Tibial nerve (tissue), 4 donors: ENCODE results near the gene PEF1. TPM values are rescaled to one million over a fixed set of nuclear protein-coding genes. Genes with fewer than 3 reads are reported as not detected.

Experiments
- DNase-seq, 2 donors: peaks; one replicate each; pipeline ENCODE4 v3.0.0-alpha.2; 2019; ENCODE audit warnings: low spot score in 2 of 2
- H3K27ac ChIP-seq, 4 donors: fragments of 200-600 bp; sonication (generic) in 3 of 4; one replicate each; pipeline ENCODE4 v1.5.1; 2017 to 2019; ENCODE audit warnings: mild to moderate bottlenecking in 1 of 4
- H3K27me3 ChIP-seq, 2 donors: fragments of 200-600 bp; sonication (generic) in 1 of 2; one replicate each; pipeline versions ENCODE4 v1.5.1 to v1.6.0; 2017 to 2019
- H3K36me3 ChIP-seq, 3 donors: fragments of 200-600 bp; sonication (generic); one replicate each; pipeline ENCODE4 v1.5.1; 2018 to 2019
- H3K4me1 ChIP-seq, 4 donors: fragments of 200-600 bp; sonication (generic) in 3 of 4; one replicate each; pipeline ENCODE4 v1.5.1; 2017 to 2019
- H3K4me3 ChIP-seq, 4 donors: fragments of 200-600 bp; sonication (generic) in 3 of 4; one replicate each; pipeline ENCODE4 v1.5.1; 2017 to 2019; ENCODE audit warnings: mild to moderate bottlenecking in 1 of 4, moderate library complexity in 1 of 4
- H3K9me3 ChIP-seq, 4 donors: fragments of 200-600 bp; sonication (generic) in 3 of 4; one replicate each; pipeline ENCODE4 v1.5.1; 2017 to 2019
- EP300 ChIP-seq, 2 donors: sonication (generic); formaldehyde crosslinking; IDR thresholded peaks; one replicate each; pipeline ENCODE4 v1.6.1; 2017; ENCODE audit warnings: antibody characterized with exemption in 2 of 2, mild to moderate bottlenecking in 1 of 2
- POLR2A ChIP-seq, 2 donors: fragments of 450-650 bp; IDR thresholded peaks; one replicate each; pipeline ENCODE4 v1.6.1; 2017; ENCODE audit warnings: antibody characterized with exemption in 2 of 2, mild to moderate bottlenecking in 2 of 2, moderate library complexity in 2 of 2
- WGBS, 2 donors: methylation state at CpG; one replicate each; pipeline ENCODE4 v1.1.5; 2018; 5-methylcytosine and 5-hydroxymethylcytosine counted together
- total RNA-seq, 4 donors: library from RNA; depleted of rRNA; stranded (reverse); fragments of >200 nt; gene quantifications; one replicate each; pipeline ENCODE4 v1.1.0, GENCODE V29; 2016
- TF ChIP-seq, protein P1 (sequence below), 5 experiments: fragments of 200-600 bp in 3 of 5; fragments of 450-650 bp in 2 of 5; sonication (generic) in 3 of 5; IDR thresholded peaks; one replicate each; pipeline ENCODE4 v1.5.1; 2016 to 2019; ENCODE audit warnings: antibody characterized with exemption in 5 of 5, mild to moderate bottlenecking in 3 of 5, moderate library complexity in 2 of 5

PEF1 gene, protein sequence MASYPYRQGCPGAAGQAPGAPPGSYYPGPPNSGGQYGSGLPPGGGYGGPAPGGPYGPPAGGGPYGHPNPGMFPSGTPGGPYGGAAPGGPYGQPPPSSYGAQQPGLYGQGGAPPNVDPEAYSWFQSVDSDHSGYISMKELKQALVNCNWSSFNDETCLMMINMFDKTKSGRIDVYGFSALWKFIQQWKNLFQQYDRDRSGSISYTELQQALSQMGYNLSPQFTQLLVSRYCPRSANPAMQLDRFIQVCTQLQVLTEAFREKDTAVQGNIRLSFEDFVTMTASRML
- 100 to 1,000 TPM in 1 of 4 donors, 10 to 100 TPM in 3; 62.5 to 108 (median 89.7) TPM for total RNA-seq

DNA sequence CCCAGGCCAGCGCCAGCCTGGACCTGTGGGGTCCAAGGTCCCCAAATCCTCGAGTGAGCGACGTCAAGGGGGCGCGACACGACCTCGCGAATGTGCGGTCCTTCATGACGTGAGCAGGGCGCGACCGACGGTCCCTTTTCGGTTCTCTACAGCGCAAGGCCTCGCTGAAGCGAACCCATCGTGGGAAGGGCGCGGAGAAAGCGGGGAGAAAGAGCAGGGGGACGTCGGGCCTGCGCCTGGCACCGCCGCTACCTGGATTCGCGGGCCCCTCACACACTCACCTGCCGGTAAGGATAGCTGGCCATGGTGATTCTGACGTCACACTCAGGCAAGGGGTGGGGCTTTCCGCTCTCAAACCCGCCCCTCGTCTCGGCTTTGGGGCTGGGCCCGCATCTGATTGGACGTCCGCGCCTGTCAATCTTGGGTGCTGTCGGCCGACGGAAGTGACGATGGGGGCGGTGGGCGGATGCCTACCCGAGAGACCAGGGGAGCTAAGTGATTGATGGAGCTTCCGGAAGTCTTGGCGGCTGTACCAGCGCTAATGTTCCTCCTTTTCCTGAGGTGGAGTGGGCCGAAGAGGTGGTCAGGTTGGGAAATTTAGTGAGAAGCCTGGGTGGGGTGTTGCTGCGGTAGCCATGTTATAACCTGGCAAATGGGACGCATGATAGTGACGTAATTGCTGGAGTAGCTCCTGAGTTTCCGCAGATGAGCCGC is at the start of gene PEF1:
Gene PEF1 (minus strand): TSS at position 317 of the 714 bp plus-strand sequence. CDS start 12 bp downstream, at position 305.
- Histone ChIP-seq H3K9me3 (no peaks in the 10 kb centered on the region), H3K4me3 (peak within 1 kb of the TSS; percentile 80 to 93 (median 84)), H3K36me3 (no peaks in the 10 kb centered on the region), H3K4me1 (peaks cover 0 to 79% (median 19%) of the 10 kb centered on the region in 4 donors), H3K27me3 (no peaks in the 10 kb centered on the region), H3K27ac (peak within 1 kb of the TSS; percentile 96 to 98 (median 97))
- TF ChIP-seq, protein P1, sequence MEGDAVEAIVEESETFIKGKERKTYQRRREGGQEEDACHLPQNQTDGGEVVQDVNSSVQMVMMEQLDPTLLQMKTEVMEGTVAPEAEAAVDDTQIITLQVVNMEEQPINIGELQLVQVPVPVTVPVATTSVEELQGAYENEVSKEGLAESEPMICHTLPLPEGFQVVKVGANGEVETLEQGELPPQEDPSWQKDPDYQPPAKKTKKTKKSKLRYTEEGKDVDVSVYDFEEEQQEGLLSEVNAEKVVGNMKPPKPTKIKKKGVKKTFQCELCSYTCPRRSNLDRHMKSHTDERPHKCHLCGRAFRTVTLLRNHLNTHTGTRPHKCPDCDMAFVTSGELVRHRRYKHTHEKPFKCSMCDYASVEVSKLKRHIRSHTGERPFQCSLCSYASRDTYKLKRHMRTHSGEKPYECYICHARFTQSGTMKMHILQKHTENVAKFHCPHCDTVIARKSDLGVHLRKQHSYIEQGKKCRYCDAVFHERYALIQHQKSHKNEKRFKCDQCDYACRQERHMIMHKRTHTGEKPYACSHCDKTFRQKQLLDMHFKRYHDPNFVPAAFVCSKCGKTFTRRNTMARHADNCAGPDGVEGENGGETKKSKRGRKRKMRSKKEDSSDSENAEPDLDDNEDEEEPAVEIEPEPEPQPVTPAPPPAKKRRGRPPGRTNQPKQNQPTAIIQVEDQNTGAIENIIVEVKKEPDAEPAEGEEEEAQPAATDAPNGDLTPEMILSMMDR (IDR thresholded peaks at IDR 0.05): peak in 1 of 5 experiments; percentile 28
- TF ChIP-seq EP300 (IDR thresholded peaks at IDR 0.05) (peak; percentile 83 to 93), POLR2A (IDR thresholded peaks at IDR 0.05) (peak in 1 of 2 donors; percentile 84)
- 0 to 1% methylated on average over 16 to 50 of the region's 56 CpGs for WGBS, 2 donors
- peak; percentile 99 for DNase-seq

DNA sequence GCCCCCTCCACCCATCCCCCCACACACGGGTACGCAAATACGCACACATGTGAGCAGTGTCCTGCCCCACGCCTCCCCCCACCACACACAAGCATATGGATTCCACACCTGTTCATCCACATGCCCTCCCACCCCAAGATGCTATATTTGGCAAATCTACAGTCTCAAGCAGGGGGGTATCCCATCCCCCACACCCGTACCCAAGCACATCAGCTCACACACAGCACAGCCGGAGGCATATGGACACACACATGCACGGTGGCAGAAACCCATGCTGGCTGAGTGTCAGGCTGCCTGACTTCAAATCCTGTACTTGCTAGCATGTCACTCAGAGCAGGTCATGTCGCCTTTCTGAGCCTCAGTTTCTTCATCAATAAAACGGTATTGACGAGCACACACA is 48.6 kb upstream of the PEF1 start:
- Histone ChIP-seq H3K4me3 (no peak overlapping the region), H3K27me3 (no peaks in the 10 kb centered on the region), H3K9me3 (no peaks in the 10 kb centered on the region), H3K4me1 (peaks cover 0 to 50% (median 27%) of the 10 kb centered on the region in 4 donors), H3K27ac (peak overlapping the region in 1 of 4 donors; percentile 86), H3K36me3 (peaks cover 0 to 43% (median 0%) of the 10 kb centered on the region in 3 donors)
- DNase-seq: no peak
- WGBS, 2 donors: 78 to 79% methylated on average over 9 to 10 of the region's 10 CpGs
- TF ChIP-seq POLR2A (IDR thresholded peaks at IDR 0.05): no peak
- no peak for TF ChIP-seq EP300 (IDR thresholded peaks at IDR 0.05)
- TF ChIP-seq, protein P1 (IDR thresholded peaks at IDR 0.05): no peak

DNA sequence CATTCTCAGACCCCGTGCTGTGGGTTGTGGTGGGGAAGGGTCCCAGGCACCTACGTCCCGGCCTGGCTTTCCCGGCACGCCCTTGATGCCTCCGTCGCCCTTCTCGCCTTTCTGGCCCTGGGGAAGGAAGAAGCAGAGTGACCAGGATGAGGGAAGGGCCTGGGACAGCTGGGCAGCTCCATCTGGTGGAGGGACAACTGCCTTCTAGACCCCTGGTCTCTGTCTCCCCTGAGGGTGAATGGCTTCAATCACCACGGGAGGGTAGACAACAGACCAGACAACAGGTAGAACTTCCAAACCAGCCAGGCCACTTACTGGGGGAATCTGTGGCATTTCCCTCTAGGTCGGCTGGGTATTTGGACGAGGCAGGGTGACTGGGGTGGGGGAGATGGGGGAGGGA is 47.3 kb upstream of the PEF1 start:
- 74 to 81% methylated on average over 6 to 11 of the region's 11 CpGs for WGBS, 2 donors
- DNase-seq: no peak
- TF ChIP-seq EP300 (IDR thresholded peaks at IDR 0.05) (no peak), POLR2A (IDR thresholded peaks at IDR 0.05) (no peak)
- TF ChIP-seq, protein P1 (IDR thresholded peaks at IDR 0.05): no peak
- H3K4me1 ChIP-seq: peaks cover 0 to 37% (median 20%) of the 10 kb centered on the region in 4 donors
- H3K36me3 ChIP-seq: peaks cover 0 to 47% (median 0%) of the 10 kb centered on the region in 3 donors
- H3K27ac ChIP-seq: peak overlapping the region in 2 of 4 donors; percentile 19 to 86
- H3K4me3 ChIP-seq: no peak overlapping the region
- no peaks in the 10 kb centered on the region for H3K9me3 ChIP-seq
- no peaks in the 10 kb centered on the region for H3K27me3 ChIP-seq

DNA sequence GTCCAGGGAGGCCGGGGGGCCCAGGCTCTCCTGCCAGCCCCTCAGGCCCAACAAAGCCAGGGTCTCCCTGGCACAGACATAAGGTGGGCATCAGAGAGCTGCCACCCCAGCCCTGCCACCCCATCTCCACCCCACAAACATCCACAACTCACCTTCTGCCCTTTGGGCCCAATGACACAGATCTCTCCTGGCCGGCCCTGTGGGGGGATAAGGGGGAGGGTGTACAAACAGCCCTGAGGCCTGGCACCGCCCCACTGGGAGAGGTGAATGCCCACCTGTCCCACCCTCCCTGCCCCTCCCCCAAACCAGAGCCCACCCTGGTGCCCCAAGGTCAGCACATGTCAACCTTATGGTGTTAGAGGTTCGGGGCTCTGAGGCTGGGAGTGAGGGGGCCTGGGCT is 46.8 kb upstream of the PEF1 start:
- Histone ChIP-seq H3K9me3 (no peaks in the 10 kb centered on the region), H3K27me3 (no peaks in the 10 kb centered on the region), H3K4me1 (peaks cover 0 to 32% (median 15%) of the 10 kb centered on the region in 4 donors), H3K36me3 (peaks cover 0 to 49% (median 0%) of the 10 kb centered on the region in 3 donors), H3K27ac (peak overlapping the region in 2 of 4 donors; percentile 19 to 86), H3K4me3 (no peak overlapping the region)
- TF ChIP-seq POLR2A (IDR thresholded peaks at IDR 0.05) (no peak), EP300 (IDR thresholded peaks at IDR 0.05) (no peak)
- TF ChIP-seq, protein P1 (IDR thresholded peaks at IDR 0.05): no peak
- no peak for DNase-seq
- WGBS, 2 donors: 60 to 98% methylated on average over 1 to 3 of the region's 4 CpGs
